GM19043 (cell line): Measurements from ENCODE around the gene RUNDC3A.
"Not testable (repeated sequence)": the region's sequence is repeated elsewhere in the genome, so short reads cannot be mapped to it uniquely, and the experiment has no call there.

Source experiments
- ATAC-seq: cut with Tn5 transposase; IDR thresholded peaks from one replicate; pipeline ENCODE4 v1.9.1; 2021; ENCODE audit warnings: low read depth; ENCODE audit not compliant: unreplicated experiment

The RUNDC3A gene

GRCh38 chr17:44338702-44339101, 30.3 kb downstream of the RUNDC3A start:
- no peak for ATAC-seq

GRCh38 chr17:44340553-44340952, 32.2 kb downstream of the RUNDC3A start:
- not testable (repeated sequence) for ATAC-seq

GRCh38 chr17:44343510-44344209, 35.3 kb downstream of the RUNDC3A start:
- no peak for ATAC-seq

- peak; percentile 54 for ATAC-seq
Observed at GRCh38 chr17:44344939-44345453, 36.6 kb downstream of the RUNDC3A start, which contains the start of gene GRN. Gene GRN, plus strand, starts transcription at chr17:44345302. Its CDS starts 3,863 bp downstream, at chr17:44349165.

- no peak for ATAC-seq
Observed at GRCh38 chr17:44345454-44346026, 37.1 kb downstream of the RUNDC3A start.

- ATAC-seq, result no peak
Observed at GRCh38 chr17:44346064-44346844, 37.9 kb downstream of the RUNDC3A start.

- not testable (repeated sequence) for ATAC-seq
Observed at GRCh38 chr17:44347206-44348055, 39.0 kb downstream of the RUNDC3A start.

GRCh38 chr17:44348234-44348987, 40.0 kb downstream of the RUNDC3A start:
- ATAC-seq, result peak; percentile 44

GRCh38 chr17:44348988-44349364, 40.6 kb downstream of the RUNDC3A start:
- ATAC-seq, result no peak

GRCh38 chr17:44349553-44350070, 41.2 kb downstream of the RUNDC3A start:
- no peak for ATAC-seq

- no peak for ATAC-seq
Observed at GRCh38 chr17:44350733-44351226, 42.4 kb downstream of the RUNDC3A start.

- ATAC-seq, result no peak
Observed at GRCh38 chr17:44351464-44351863, 43.1 kb downstream of the RUNDC3A start.

- no peak for ATAC-seq
Observed at GRCh38 chr17:44351961-44352827, 43.8 kb downstream of the RUNDC3A start.

GRCh38 chr17:44352828-44353671, 44.6 kb downstream of the RUNDC3A start:
- ATAC-seq, result no peak

- no peak for ATAC-seq
Observed at GRCh38 chr17:44353672-44354331, 45.4 kb downstream of the RUNDC3A start.

- ATAC-seq, result no peak
Observed at GRCh38 chr17:44354582-44355561, 46.5 kb downstream of the RUNDC3A start.
